Measurements from ENCODE around the gene TMEM51.

Gene TMEM51

GRCh38 chr1:15212216-15212953 lies 58.8 kb downstream of the TMEM51 start:
- Histone ChIP-seq H3K27ac (ENCODE audit: poor library complexity, severe bottlenecking) (no peak overlapping the region), H3K4me3 (ENCODE audit: severe bottlenecking) (no peak overlapping the region), H3K27me3 (ENCODE audit: insufficient read depth, poor library complexity, severe bottlenecking) (no peaks in the 10 kb centered on the region), H3K4me1 (ENCODE audit: insufficient read depth, poor library complexity, severe bottlenecking) (no peaks in the 10 kb centered on the region), H3K9me3 (ENCODE audit: severe bottlenecking) (no peaks in the 10 kb centered on the region), H3K36me3 (ENCODE audit: low read depth) (peaks cover 23% of the 10 kb centered on the region)
- DNase-seq (ENCODE audit: low spot score) (no peak), ATAC-seq (ENCODE audit: low read depth) (no peak)
- TF ChIP-seq CTCF (IDR thresholded peaks at IDR 0.05; ENCODE audit: poor library complexity, severe bottlenecking) = no peak

- DNase-seq (ENCODE audit: low spot score) (no peak), ATAC-seq (ENCODE audit: low read depth) (no peak)
- H3K4me3 ChIP-seq (ENCODE audit: severe bottlenecking) = no peak overlapping the region
- no peak overlapping the region for H3K27ac ChIP-seq (ENCODE audit: poor library complexity, severe bottlenecking)
- H3K27me3 ChIP-seq (ENCODE audit: insufficient read depth, poor library complexity, severe bottlenecking) = no peaks in the 10 kb centered on the region
- peaks cover 25% of the 10 kb centered on the region for H3K36me3 ChIP-seq (ENCODE audit: low read depth)
- no peaks in the 10 kb centered on the region for H3K9me3 ChIP-seq (ENCODE audit: severe bottlenecking)
- no peaks in the 10 kb centered on the region for H3K4me1 ChIP-seq (ENCODE audit: insufficient read depth, poor library complexity, severe bottlenecking)
- TF ChIP-seq CTCF (IDR thresholded peaks at IDR 0.05; ENCODE audit: poor library complexity, severe bottlenecking) = no peak
Measured at GRCh38 chr1:15212954-15213291, 59.4 kb downstream of the TMEM51 start.

- H3K27me3 ChIP-seq (ENCODE audit: insufficient read depth, poor library complexity, severe bottlenecking) = no peaks in the 10 kb centered on the region
- ATAC-seq (ENCODE audit: low read depth) (no peak), DNase-seq (ENCODE audit: low spot score) (no peak)
- no peak overlapping the region for H3K27ac ChIP-seq (ENCODE audit: poor library complexity, severe bottlenecking)
- TF ChIP-seq CTCF (IDR thresholded peaks at IDR 0.05; ENCODE audit: poor library complexity, severe bottlenecking) = no peak
- H3K9me3 ChIP-seq (ENCODE audit: severe bottlenecking) = no peaks in the 10 kb centered on the region
- H3K4me1 ChIP-seq (ENCODE audit: insufficient read depth, poor library complexity, severe bottlenecking) = no peaks in the 10 kb centered on the region
- peaks cover 28% of the 10 kb centered on the region for H3K36me3 ChIP-seq (ENCODE audit: low read depth)
- no peak overlapping the region for H3K4me3 ChIP-seq (ENCODE audit: severe bottlenecking)
Measured at GRCh38 chr1:15213341-15213821, 59.8 kb downstream of the TMEM51 start.

GRCh38 chr1:15214527-15214926 lies 61.0 kb downstream of the TMEM51 start:
- Histone ChIP-seq H3K4me3 (ENCODE audit: severe bottlenecking) (no peak overlapping the region), H3K27me3 (ENCODE audit: insufficient read depth, poor library complexity, severe bottlenecking) (no peaks in the 10 kb centered on the region), H3K36me3 (ENCODE audit: low read depth) (peaks cover 32% of the 10 kb centered on the region), H3K4me1 (ENCODE audit: insufficient read depth, poor library complexity, severe bottlenecking) (no peaks in the 10 kb centered on the region), H3K27ac (ENCODE audit: poor library complexity, severe bottlenecking) (no peak overlapping the region), H3K9me3 (ENCODE audit: severe bottlenecking) (no peaks in the 10 kb centered on the region)
- no peak for TF ChIP-seq CTCF (IDR thresholded peaks at IDR 0.05; ENCODE audit: poor library complexity, severe bottlenecking)
- DNase-seq (ENCODE audit: low spot score) (no peak), ATAC-seq (ENCODE audit: low read depth) (no peak)

GRCh38 chr1:15215116-15215515 lies 61.6 kb downstream of the TMEM51 start:
- H3K36me3 ChIP-seq (ENCODE audit: low read depth) = peaks cover 37% of the 10 kb centered on the region
- ATAC-seq (ENCODE audit: low read depth) (no peak), DNase-seq (ENCODE audit: low spot score) (no peak)
- H3K9me3 ChIP-seq (ENCODE audit: severe bottlenecking) = no peaks in the 10 kb centered on the region
- TF ChIP-seq CTCF (IDR thresholded peaks at IDR 0.05; ENCODE audit: poor library complexity, severe bottlenecking) = no peak
- H3K27ac ChIP-seq (ENCODE audit: poor library complexity, severe bottlenecking) = no peak overlapping the region
- no peak overlapping the region for H3K4me3 ChIP-seq (ENCODE audit: severe bottlenecking)
- H3K4me1 ChIP-seq (ENCODE audit: insufficient read depth, poor library complexity, severe bottlenecking) = no peaks in the 10 kb centered on the region
- H3K27me3 ChIP-seq (ENCODE audit: insufficient read depth, poor library complexity, severe bottlenecking) = no peaks in the 10 kb centered on the region
